ENCODE data around the gene GNPNAT1.

GRCh38 chr14:52733824-52734223 lies 57.6 kb downstream of the GNPNAT1 start:
- TF ChIP-seq POLR2A (IDR thresholded peaks at IDR 0.05; ENCODE audit: low read length) (no peak), ZFP36 (IDR thresholded peaks at IDR 0.05; ENCODE audit: borderline replicate concordance, partially characterized antibody) (no peak), ESRRA (IDR thresholded peaks at IDR 0.05; ENCODE audit: borderline replicate concordance, low read length) (no peak), RAD21 (conservative IDR thresholded peaks at IDR 0.05 in 1 of 2, IDR thresholded peaks at IDR 0.05 in 1 of 2) (no peak), EP300 (IDR thresholded peaks at IDR 0.05) (no peak), USF2 (IDR thresholded peaks at IDR 0.05) (no peak)
- TF ChIP-seq, protein P1, sequence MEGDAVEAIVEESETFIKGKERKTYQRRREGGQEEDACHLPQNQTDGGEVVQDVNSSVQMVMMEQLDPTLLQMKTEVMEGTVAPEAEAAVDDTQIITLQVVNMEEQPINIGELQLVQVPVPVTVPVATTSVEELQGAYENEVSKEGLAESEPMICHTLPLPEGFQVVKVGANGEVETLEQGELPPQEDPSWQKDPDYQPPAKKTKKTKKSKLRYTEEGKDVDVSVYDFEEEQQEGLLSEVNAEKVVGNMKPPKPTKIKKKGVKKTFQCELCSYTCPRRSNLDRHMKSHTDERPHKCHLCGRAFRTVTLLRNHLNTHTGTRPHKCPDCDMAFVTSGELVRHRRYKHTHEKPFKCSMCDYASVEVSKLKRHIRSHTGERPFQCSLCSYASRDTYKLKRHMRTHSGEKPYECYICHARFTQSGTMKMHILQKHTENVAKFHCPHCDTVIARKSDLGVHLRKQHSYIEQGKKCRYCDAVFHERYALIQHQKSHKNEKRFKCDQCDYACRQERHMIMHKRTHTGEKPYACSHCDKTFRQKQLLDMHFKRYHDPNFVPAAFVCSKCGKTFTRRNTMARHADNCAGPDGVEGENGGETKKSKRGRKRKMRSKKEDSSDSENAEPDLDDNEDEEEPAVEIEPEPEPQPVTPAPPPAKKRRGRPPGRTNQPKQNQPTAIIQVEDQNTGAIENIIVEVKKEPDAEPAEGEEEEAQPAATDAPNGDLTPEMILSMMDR (IDR thresholded peaks at IDR 0.05): no peak
- TF ChIP-seq, protein P2, sequence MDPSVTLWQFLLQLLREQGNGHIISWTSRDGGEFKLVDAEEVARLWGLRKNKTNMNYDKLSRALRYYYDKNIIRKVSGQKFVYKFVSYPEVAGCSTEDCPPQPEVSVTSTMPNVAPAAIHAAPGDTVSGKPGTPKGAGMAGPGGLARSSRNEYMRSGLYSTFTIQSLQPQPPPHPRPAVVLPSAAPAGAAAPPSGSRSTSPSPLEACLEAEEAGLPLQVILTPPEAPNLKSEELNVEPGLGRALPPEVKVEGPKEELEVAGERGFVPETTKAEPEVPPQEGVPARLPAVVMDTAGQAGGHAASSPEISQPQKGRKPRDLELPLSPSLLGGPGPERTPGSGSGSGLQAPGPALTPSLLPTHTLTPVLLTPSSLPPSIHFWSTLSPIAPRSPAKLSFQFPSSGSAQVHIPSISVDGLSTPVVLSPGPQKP (IDR thresholded peaks at IDR 0.05; ENCODE audit: low read depth, low read length): no peak

Measured in A549 (cell line).